Fibroblast of skin of right biceps (primary cell): Measurements from ENCODE around the gene IL17A.
"Not testable (repeated sequence)": the region's sequence is repeated elsewhere in the genome, so short reads cannot be mapped to it uniquely, and the experiment has no call there.

ENCODE experiments used
- DNase-seq: peaks from one replicate; pipeline ENCODE4 v3.0.0-alpha.2; 2013

IL17A gene

DNA sequence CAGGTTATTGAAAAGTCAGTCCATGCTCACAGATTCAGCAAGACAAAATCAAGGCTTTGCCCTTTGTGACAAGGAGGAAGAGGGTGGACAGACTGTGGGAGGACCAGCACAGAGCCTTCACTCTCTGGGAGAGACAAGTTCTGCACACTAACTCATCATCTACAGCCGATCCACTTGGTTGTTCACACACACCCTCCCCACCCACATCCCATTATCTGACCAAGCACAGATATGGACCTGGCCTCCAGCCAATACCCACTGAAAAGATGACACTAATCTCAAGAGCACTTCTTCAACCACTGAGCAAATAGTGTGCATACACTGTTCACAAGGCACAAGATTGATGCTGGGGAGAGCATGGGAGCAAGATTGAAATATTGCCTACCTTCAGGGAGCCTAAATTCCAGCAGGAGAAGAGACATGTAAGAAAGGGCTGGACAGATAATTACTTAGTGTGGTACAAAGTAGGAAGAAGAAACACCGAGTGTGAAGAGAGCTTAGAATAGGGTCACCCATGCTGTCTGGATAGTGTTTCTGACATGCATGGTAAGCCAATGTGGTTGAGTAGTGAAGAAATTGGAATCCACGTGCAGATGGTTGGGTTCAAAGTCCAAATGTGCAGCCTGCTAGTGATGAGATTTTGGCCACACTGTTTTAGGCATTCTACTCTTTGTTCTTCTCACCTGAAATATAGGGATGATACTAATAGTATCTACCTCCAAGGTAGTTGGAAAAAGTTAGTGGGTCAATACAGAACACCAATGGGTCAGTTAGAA is 21.7 kb upstream of the IL17A start:
- DNase-seq: no peak

DNA sequence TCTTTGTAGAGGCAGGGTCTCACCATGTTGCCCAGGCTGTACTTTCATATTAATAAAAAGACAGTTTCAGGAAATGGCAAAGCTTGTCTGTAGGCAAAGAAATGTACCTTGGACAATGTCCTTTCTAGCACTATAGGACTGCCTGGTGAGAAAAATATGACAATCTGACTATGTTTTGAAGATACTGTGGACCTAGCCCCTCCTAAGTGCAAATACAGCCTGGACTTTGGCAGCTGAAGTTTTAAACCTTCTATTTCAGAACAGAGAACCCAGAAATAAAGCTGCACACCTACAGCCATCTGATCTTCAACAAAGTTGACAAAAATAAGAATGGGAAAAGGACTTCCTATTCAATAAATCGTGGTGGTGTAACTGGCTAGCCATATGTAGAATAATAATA is 18.9 kb upstream of the IL17A start:
- DNase-seq: no peak

DNA sequence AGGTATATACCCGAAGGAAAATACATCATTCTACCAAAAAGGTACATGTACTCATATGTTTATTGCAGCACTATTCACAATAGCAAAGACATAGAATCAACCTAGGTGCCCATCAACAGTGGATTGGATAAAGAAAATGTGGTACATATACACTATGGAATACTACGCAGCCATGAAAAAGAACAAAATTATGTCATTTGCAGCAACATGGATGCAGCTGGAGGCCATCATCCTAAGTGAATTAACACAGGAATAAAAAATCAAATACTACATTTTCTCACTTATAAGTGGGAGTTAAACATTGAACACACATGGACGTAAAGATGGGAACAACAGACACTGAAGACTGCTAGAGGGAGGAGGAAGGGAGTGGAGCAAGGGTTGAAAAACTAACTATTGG is 17.8 kb upstream of the IL17A start:
- DNase-seq: not testable (repeated sequence)

DNA sequence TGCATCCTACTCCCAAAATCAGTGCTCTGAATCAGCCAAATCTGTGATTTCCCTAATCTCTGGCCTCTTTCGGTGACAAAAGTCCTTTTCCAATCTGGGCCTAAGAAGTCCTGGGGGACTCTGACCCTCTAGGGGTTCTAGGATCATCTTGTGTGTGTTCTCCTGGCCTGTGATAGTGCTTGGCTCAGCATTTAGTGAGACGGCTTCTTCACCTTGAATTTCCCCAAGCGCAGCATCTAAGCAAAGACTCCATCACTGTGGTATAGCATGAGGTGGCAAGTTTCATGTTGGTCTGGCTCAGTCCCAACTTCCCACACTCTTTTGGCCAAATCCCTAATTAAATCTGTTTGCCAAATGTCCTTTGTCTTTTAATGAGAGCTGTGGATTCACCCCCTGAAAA is 12.1 kb upstream of the IL17A start:
- no peak for DNase-seq

DNA sequence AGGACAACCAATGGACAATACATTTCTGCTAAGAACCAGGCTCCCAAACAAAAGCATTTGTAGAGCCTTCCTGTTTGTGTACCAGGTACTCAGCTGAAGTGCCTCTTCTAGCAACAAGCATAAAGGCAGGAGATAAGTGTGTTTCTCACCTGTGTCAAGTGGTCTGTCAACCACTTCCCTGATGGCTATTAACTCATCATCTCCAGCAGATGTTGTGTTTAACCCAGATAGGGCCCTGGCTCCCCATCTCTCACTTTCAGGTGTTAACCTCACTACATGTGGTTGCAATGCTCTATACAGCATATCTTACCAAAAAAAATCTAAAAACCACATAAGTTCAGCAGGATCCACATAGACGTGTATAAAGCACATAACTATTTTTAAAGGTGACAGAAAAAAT is 9.6 kb upstream of the IL17A start:
- DNase-seq: no peak

DNA sequence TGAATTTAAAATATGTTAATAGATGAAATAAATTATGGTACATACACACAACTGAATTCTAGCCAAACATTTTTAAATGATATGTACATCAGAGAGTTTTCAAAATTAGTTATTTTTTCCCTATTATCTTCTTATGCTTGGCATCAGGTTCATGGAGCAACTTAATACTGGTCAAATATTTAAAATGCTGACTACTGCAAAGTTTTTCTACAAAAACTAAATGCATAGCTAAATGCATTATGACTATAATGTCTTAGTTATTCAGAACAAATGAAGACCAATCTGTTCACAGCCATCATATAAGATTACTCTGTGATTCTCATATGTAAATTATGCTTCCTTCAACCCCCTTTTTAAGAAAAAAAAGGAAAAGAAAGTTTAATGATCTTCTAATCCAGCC is 8.2 kb upstream of the IL17A start:
- no peak for DNase-seq

DNA sequence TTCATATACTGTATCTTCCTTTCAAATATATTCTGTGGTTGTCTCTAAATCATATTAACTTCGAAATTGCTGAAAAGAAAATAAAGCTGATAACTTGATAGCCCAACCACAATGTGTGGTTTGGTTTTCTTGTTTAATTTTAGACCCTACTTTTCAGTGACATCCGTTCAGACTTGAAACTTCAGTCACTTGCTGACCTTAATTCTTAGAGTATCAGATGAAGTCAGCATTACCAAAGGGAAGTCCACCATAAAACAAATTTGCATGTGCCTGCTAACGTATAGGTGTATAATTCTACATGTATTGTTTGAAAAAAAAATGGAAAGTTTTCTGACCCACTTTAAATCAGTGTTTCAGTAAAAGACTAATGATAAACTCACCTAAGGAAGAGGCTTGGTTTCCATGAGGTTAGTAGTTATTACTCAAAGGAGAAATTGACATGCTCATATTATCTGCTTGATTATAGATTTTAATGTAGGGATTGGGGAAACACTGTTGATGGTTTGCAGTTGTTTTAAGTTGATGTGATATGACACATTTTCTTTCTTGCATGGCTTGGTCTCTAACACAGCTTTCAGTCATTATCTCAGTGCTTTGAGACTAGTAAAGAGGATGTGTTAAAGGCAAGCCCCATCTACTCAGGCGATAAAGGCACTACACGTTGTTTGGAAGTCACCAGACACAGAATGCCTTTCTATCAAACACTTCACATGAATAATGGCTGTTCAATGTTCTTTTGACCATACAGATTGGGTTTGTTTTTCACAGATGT is 5.2 kb upstream of the IL17A start:
- no peak for DNase-seq

DNA sequence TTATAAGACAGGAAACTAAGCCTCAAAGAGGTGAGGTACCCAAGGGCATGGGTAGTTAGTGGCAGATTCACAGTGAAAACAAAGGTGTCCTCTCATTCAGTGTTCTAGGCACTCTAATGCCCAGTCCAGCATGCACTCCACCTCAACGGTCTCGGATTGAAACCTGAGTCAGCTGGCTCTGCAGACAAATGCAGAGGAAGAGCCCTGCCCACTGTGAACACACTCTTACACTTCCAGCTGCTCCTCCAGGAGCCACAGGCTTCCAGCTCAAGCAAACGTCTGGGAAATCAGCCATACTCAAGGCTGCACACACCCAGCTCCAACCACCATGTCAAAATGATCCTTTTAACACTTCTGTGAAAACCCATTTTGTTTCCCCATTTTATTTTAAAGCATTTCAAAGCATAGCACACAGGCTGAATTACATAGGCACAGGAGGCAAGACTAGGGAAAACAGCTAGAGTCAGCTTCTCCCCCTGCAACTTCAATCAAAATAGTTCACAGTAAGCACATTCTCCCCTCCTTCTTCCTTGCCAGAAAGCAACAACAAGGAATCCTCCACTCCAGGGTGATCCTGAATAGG is 3.0 kb upstream of the IL17A start:
- no peak for DNase-seq

DNA sequence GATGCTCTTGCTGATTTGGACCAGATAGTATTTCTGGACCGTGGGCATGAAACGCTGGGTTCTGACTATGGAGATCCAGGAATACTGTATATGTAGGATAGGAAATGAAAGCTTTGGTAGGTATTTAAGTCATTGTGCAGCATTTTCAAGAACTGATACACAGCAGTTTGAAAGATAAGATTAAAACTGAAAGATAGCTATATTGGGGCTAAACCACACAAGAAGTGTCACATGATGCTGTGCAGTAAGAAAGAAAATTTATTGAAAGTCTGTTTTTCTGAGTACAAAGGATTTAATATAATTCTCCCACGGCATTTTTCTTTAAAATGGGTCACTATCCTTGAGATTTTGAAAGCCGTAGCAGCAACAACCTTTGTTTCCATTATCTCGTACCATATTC is 305 bp downstream of the IL17A start:
- DNase-seq: no peak

DNA sequence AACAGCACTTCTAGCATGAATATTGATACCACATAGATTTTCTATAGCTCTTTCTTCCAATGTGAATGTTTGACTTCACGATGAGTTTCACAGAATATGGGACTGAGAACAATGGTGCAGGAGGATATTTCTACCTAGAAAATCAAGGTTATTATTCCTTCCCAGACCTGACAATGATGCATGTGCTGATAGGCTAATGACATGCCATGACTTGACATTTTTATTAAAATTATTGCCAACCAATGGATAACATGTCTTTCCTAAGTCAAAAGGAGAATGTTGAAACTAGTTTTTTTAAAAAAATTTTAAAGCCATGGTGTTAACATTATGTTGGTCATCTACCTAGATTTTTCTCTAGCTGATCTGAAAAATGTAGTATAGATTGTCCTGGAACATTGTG is 923 bp downstream of the IL17A start:
- DNase-seq: no peak

DNA sequence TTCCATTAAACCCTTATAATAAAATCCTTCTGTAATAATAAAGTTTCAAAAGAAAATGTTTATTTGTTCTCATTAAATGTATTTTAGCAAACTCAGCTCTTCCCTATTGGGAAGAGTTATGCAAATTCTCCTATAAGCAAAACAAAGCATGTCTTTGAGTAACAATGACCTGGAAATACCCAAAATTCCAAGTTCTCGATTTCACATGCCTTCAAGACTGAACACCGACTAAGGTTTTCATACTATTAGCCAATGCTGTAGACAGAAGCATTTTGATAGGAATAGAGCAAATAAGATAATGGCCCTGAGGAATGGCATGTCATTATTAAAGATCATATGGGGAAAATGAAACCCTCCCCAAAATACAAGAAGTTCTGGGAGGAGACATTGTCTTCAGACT is 3.8 kb downstream of the IL17A start:
- no peak for DNase-seq

DNA sequence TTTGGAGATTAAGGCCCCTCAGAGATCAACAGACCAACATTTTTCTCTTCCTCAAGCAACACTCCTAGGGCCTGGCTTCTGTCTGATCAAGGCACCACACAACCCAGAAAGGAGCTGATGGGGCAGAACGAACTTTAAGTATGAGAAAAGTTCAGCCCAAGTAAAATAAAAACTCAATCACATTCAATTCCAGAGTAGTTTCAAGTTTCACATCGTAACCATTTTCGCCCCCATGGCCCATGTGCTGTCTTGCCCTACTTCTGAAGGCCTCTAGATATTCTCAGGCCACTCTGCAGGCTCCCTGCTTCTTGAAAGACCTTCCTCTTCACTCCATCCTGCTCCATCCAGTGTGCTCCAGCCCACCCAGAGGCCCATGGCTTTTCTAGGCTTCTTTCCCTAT is 4.2 kb downstream of the IL17A start:
- no peak for DNase-seq

DNA sequence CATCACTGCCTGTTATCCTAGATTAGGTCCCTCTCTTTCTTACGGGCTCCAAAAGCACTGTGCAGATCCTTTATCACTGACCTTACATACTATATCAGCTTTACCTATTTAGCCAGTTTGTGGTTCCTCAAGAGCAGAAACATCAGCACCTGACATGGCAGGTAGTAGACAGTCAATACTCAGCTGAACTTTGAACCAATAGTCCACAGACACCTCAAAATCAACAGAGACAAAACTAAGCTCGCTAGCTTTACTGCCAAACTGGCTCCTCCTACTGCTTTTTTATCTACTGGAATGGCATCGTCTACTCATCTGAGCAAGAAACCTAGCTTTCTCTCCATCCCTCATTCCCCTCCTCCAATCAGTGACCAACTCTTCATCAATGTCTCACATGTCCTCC is 5.6 kb downstream of the IL17A start:
- no peak for DNase-seq

DNA sequence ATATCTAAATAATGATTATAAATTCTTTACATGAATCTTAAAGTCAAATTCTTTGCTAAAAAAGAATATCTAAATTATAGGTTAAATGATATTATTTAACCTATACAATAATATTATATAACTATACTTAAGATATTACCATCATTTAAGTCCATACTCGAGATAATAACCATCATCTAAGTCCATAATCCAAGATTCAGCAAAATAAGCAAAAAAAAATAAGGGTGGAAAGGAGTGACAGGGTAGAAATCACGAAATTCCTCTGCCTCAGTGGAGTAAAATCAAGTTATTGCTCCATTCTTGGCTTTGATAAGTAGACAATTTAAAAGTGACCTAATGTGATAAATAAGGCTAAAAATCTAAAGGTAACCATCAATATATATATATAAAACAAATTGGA is 9.7 kb downstream of the IL17A start:
- DNase-seq: no peak

DNA sequence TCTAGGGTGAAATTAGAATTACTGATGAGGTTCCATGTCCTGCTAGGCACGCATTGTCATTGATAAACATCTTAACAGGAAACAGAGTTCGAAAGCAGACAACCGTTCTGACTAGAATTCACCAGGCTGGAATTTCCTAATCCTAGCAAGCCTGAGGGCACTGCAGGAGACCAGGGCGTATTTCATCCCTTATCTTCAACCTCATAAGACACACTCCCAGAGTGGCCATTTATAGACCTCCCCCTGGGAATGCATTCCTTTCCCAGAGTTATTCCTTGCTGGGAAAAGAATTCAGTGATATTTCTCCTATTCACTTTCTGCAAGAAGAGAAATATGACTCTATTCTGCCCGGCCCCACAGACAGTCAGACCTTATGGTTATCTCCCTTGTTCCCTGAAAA is 13.9 kb downstream of the IL17A start:
- not testable (repeated sequence) for DNase-seq

DNA sequence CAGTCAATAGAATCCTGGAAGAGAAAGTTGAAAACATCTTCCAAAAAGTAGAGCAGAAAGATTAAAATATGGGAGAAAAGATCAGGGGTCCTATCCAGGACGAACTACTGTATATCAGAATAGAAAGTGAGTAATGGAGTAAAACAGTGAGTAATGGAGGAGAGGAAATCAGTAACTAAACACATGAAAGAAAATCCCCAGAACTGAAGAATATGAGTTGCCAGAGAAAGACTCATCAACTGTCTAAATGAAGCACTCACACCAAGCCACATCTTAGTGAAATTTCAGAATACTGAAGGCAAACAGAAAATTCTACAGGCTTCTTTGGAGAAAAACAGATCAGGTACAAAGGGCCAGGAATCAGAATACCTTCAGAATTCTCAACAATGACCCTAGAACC is 14.9 kb downstream of the IL17A start:
- no peak for DNase-seq

DNA sequence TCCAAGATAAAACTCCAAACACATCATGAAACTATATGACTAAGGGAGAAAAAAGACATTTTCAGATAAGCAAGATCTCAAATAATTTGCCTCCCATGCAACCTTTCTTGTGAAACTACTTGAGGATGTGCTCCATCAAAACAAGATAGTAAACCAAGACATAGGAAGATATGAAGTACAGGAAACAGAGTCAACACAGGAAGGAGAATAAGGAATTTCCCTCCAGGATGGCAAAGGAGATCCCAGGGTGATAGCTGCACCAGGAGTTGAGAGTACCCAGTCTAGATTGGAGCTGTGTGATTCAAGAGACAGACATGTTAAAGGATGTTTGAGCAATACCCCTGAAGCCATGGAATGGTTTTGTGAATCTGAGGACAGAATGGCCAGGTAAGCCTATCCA is 15.3 kb downstream of the IL17A start:
- DNase-seq: no peak

DNA sequence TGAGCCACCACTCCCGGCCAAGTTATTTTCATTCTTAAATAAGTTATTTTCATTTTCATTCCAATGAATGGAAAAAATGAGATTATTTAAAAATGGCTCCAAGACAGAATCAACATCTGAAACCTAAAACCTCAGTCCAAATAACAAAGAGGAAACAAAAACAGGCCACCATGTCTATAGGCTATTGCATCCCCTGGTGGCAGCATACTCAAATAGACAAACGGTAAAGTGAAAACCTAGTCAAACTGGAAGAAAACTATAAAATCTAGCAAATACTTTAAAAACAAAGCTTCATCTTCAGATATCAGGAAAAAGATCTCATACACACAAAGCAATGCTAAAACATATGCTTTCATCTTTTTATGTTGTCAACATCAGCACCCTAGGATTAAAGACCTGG is 20.9 kb downstream of the IL17A start:
- no peak for DNase-seq

DNA sequence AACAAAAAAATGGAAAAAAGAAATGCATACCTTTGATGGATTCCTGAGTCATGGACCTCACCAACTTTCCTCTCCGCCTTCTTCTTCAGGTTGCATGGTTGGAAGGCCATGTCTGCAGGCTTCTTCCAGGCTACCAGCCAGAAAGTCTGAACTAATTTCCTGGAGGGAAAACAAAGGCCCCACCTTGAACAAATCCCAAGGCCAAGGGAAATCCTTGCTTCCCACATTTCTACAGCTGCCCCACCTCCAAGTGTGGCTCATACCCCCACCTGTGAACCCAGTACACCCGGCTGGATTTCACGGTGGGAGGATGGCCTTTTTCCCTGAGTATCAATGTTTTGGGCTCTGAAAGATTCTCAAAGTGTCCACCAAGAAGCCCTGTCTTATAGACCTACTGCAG is 22.4 kb downstream of the IL17A start:
- no peak for DNase-seq

DNA sequence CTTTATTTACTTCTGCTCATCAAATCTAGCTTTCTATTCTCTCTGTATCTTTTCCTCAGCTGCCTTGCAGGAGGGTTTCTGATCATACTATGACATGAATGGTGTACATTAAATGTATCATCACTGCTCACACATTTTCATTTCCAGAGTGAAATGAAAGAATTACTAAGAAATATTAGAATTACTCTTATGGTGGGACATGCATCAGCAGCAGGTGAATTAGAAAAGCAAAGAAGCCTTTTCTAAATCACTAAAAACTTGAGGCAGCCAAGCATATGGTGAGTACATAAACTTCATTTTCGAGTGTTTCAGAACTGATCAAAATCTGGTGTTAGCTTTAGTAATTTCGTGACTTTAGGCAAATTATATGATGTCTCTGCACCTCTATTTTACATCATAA is 23.6 kb downstream of the IL17A start:
- DNase-seq: no peak

DNA sequence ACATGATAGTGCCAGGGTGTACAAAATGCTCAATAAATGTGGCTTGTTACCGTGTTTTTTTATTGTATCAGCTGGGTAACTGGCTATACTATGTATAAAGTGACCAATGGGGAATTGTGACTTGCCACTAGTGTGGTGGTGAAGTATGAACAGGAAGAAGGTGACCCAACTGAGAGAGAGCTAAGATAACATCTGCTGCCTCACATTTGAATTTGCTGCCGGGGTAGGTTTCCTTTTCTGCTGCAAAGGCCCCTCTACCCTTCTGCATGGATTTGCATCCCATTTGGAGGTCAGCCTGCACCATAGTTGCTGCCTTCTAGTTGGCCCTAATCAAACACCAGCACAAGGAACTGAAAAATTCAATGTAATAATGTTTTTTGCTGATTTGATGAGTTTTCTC is 24.1 kb downstream of the IL17A start:
- DNase-seq: no peak

DNA sequence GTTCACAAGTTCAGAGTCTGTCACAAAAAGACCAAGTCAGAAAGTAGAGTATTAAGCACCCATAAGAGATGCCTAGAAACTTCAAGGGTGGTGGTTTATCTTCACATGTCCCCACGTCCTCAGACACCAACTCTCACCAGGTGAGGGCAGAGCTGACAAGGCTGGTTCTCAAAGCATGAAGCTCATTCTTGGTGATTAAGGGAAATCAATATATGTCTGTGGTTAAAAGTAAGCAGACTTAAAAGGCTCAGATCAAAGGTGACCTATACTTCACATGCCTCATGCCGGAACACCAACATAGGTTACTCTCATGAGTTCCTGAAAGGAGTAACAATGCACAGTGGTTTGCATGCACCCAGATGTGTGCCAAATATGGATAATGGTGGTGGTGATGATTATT is 27.0 kb downstream of the IL17A start:
- DNase-seq: no peak

DNA sequence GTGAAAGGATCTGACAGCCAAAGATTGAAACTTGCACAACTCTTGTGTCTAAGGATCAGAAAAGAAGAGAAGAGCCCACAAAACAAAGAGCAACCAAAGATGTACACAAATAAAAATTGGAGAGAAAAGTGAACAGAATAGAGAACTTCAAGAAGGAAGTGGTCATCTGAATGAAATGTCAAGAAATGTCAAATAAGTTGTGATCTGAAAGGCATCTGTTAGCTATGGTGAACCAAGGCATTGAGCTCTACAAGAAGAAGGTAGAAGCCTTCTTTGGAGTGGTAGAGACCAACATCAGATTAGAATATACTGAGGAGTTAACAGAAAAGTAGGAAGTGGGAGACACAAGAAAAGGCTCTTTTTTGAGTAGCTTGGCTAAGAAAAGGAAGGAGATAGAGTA is 29.6 kb downstream of the IL17A start:
- no peak for DNase-seq

DNA sequence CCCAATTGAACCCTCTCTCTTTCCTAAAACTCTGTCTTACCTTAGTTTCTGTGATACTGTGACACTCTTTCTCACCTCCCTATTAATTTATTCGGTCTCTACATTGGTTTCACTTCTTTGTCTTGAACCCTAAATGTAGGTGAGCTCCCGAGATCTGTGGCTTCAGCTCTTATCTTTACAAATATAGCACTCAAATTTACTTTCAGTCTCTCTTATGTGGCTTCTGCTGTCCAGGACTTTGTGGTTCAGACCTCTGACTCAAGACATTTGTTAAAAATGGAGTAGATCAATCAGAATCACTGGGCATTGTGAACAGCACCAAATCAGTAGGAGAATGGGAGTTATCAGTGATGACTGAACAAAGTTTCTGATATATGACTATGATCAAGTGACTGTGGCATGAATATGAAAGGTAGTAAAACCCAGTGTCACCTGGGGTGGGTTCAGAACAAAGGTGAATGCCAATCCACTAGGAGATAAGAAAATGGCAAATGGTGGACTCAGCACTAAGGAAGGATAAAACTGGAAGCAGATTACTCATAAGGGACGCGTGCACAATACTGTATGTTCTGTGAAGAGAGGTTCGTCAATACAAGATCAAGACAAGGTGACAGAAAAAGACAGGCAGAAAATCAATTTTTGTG is 30.9 kb downstream of the IL17A start:
- DNase-seq: no peak
